ENCODE data around the gene B3GNT5.
"Not testable (repeated sequence)": the region's sequence is repeated elsewhere in the genome, so short reads cannot be mapped to it uniquely, and the experiment has no call there.

Gene B3GNT5

DNA sequence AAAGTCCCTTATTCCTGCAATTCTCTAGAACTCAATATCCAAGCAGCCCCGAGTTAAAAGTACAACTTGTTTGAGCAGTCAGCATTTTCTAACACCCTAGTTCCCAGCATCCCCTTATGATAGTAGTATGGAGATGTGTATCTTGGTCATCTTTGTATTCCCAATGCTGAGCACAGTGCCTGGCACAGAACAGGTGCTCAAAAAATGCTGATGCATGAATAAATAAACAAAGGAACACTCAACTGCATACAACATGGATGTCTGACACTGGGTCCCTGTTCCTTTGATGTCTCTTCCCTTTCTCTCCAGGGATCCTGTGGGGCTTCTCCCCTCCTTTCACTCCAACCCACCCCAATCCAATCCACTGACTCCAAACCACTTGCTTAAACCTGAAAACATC is 23.9 kb upstream of the B3GNT5 start:
- TF ChIP-seq POLR2AphosphoS5 (IDR thresholded peaks at IDR 0.05; ENCODE audit: low read depth), result no peak
- TF ChIP-seq, protein P1, sequence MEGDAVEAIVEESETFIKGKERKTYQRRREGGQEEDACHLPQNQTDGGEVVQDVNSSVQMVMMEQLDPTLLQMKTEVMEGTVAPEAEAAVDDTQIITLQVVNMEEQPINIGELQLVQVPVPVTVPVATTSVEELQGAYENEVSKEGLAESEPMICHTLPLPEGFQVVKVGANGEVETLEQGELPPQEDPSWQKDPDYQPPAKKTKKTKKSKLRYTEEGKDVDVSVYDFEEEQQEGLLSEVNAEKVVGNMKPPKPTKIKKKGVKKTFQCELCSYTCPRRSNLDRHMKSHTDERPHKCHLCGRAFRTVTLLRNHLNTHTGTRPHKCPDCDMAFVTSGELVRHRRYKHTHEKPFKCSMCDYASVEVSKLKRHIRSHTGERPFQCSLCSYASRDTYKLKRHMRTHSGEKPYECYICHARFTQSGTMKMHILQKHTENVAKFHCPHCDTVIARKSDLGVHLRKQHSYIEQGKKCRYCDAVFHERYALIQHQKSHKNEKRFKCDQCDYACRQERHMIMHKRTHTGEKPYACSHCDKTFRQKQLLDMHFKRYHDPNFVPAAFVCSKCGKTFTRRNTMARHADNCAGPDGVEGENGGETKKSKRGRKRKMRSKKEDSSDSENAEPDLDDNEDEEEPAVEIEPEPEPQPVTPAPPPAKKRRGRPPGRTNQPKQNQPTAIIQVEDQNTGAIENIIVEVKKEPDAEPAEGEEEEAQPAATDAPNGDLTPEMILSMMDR (IDR thresholded peaks at IDR 0.05; ENCODE audit: insufficient read depth, low read length), result no peak
- no peak for TF ChIP-seq GABPA (IDR thresholded peaks at IDR 0.05; ENCODE audit: low read depth)
- no peak for TF ChIP-seq SPI1 (IDR thresholded peaks at IDR 0.05; ENCODE audit: borderline replicate concordance, low read depth)
- TF ChIP-seq, protein P2, sequence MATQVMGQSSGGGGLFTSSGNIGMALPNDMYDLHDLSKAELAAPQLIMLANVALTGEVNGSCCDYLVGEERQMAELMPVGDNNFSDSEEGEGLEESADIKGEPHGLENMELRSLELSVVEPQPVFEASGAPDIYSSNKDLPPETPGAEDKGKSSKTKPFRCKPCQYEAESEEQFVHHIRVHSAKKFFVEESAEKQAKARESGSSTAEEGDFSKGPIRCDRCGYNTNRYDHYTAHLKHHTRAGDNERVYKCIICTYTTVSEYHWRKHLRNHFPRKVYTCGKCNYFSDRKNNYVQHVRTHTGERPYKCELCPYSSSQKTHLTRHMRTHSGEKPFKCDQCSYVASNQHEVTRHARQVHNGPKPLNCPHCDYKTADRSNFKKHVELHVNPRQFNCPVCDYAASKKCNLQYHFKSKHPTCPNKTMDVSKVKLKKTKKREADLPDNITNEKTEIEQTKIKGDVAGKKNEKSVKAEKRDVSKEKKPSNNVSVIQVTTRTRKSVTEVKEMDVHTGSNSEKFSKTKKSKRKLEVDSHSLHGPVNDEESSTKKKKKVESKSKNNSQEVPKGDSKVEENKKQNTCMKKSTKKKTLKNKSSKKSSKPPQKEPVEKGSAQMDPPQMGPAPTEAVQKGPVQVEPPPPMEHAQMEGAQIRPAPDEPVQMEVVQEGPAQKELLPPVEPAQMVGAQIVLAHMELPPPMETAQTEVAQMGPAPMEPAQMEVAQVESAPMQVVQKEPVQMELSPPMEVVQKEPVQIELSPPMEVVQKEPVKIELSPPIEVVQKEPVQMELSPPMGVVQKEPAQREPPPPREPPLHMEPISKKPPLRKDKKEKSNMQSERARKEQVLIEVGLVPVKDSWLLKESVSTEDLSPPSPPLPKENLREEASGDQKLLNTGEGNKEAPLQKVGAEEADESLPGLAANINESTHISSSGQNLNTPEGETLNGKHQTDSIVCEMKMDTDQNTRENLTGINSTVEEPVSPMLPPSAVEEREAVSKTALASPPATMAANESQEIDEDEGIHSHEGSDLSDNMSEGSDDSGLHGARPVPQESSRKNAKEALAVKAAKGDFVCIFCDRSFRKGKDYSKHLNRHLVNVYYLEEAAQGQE (IDR thresholded peaks at IDR 0.05; ENCODE audit: insufficient replicate concordance, low read depth), result no peak
- no peak overlapping the region for H3K27ac ChIP-seq (replicated peaks)
- H3K27me3 ChIP-seq (ENCODE audit: insufficient read depth, poor library complexity, severe bottlenecking), result no peaks in the 10 kb centered on the region
- no peak overlapping the region for H3K4me3 ChIP-seq (replicated peaks; ENCODE audit: insufficient read depth, low read length)
- no peak for DNase-seq (ENCODE audit: low read depth in 1 of 2, low spot score in 1 of 2)

DNA sequence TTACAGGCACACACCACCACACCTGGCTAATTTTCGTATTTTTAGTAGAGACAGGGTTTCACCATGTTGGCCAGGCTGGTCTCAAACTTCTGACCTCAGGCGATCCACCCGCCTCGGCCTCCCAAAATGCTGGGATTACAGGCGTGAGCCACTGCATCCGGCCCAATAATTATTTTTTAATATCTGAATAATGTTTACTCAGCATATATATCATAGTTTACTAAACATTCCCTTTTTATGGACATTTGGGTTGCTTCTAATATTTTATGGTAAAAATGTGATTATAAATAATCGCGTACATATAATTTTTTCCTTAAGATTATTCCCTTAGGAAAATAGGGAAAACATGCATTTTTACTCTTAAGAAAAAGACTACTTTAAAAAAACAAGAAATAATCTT is 22.8 kb upstream of the B3GNT5 start:
- not testable (repeated sequence) for H3K27ac ChIP-seq (replicated peaks); DNase-seq (ENCODE audit: low read depth in 1 of 2, low spot score in 1 of 2); H3K4me3 ChIP-seq (replicated peaks; ENCODE audit: insufficient read depth, low read length); H3K27me3 ChIP-seq (ENCODE audit: insufficient read depth, poor library complexity, severe bottlenecking)

DNA sequence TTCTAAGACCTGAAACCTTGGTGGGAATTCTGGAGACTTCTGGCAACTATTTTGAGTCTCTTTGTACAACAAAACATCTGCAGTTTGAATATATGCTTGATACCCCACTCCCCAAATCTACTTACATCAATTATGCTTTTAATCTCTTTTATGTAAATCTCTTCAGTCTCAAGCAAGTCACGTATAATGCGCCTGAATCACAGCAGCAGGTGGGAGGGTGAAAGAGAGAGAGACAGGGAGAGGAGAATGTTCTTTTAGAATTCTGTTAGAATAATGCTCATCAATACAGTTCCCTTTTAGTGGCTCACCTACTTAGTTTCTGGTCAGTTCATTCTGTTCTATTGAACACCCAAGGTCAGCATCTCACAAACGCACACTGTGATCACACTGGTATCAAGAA is 22.2 kb upstream of the B3GNT5 start:
- H3K4me3 ChIP-seq (replicated peaks; ENCODE audit: insufficient read depth, low read length), result no peak overlapping the region
- H3K27ac ChIP-seq (replicated peaks), result no peak overlapping the region
- DNase-seq (ENCODE audit: low read depth in 1 of 2, low spot score in 1 of 2), result no peak
- no peaks in the 10 kb centered on the region for H3K27me3 ChIP-seq (ENCODE audit: insufficient read depth, poor library complexity, severe bottlenecking)
- no peak for TF ChIP-seq POLR2AphosphoS5 (IDR thresholded peaks at IDR 0.05; ENCODE audit: low read depth)

DNA sequence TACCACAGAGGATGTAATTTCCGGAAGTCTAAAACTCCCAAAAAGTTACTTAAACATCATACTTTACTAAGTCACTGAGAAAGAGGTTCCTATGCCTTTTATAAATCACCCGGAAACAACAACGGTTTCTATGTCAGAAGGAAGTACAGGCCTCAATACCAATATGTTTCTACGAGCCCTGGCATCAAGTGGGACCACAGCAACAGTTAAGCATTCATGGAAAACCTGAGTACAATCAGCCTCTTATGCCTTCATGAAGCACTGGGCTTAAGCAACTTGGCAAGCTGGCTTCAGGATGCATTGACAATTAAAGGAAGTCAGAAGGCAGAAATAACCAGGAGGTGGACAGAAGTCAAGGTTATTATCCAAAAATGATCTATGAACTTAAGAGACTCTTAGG is 19.1 kb upstream of the B3GNT5 start:
- Histone ChIP-seq H3K27ac (replicated peaks) (peak overlapping the region; percentile 22; the same call in 1 of the 2 replicates), H3K4me3 (replicated peaks; ENCODE audit: insufficient read depth, low read length) (no peak overlapping the region), H3K27me3 (ENCODE audit: insufficient read depth, poor library complexity, severe bottlenecking) (no peaks in the 10 kb centered on the region)
- peak; percentile 34; the same call in 1 of the 2 replicates for TF ChIP-seq SPI1 (IDR thresholded peaks at IDR 0.05; ENCODE audit: borderline replicate concordance, low read depth)
- TF ChIP-seq, protein P1 (IDR thresholded peaks at IDR 0.05; ENCODE audit: insufficient read depth, low read length), result no peak
- DNase-seq (ENCODE audit: low read depth in 1 of 2, low spot score in 1 of 2), result peak; percentile 14 to 39

DNA sequence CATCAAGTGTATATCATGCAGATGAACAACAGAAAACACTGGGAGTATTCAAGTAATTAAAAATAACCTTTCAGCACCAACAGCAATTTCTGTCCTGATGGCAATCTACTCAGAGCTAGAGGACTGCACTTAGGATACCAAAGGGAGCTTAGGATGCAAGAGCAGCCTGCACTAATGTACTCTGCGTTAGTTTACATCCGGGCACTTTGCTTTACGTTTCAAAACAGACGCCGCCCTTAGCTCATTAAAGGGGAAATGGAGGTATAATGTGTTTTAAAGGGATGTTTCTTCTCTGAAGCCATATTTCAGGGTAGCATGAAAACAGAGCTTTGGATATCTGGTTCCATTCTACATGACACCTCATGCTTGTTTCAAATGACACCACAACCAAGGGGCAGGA is 14.0 kb upstream of the B3GNT5 start:
- TF ChIP-seq POLR2AphosphoS5 (IDR thresholded peaks at IDR 0.05; ENCODE audit: low read depth), result no peak
- TF ChIP-seq SPI1 (IDR thresholded peaks at IDR 0.05; ENCODE audit: borderline replicate concordance, low read depth), result no peak
- TF ChIP-seq, protein P2 (IDR thresholded peaks at IDR 0.05; ENCODE audit: insufficient replicate concordance, low read depth), result no peak
- TF ChIP-seq GABPA (IDR thresholded peaks at IDR 0.05; ENCODE audit: low read depth), result no peak
- TF ChIP-seq, protein P1 (IDR thresholded peaks at IDR 0.05; ENCODE audit: insufficient read depth, low read length), result no peak
- Histone ChIP-seq H3K27me3 (ENCODE audit: insufficient read depth, poor library complexity, severe bottlenecking) (no peaks in the 10 kb centered on the region), H3K4me3 (replicated peaks; ENCODE audit: insufficient read depth, low read length) (no peak overlapping the region), H3K27ac (replicated peaks) (no peak overlapping the region)
- DNase-seq (ENCODE audit: low read depth in 1 of 2, low spot score in 1 of 2), result no peak

Data from HL-60 (cell line).